HTR-8/SVneo (cell line): Measurements from ENCODE around the gene JHY.

Experiments used
- DNase-seq: peaks from one replicate; pipeline ENCODE4 v3.0.0; 2011; ENCODE audit warnings: low spot score, mixed read lengths; ENCODE audit not compliant: insufficient read length
- FAIRE-seq: peaks from 2 replicates; lab custom pipeline; 2011; peaks lifted over from hg19 to GRCh38; lab: Jason Lieb, UNC

JHY gene

GRCh38 chr11:122864386-122865115, 18.0 kb upstream of the JHY start:
- DNase-seq (no peak), FAIRE-seq (no peak)

GRCh38 chr11:122869622-122870021, 12.9 kb upstream of the JHY start:
- no peak for FAIRE-seq
- DNase-seq: no peak

DNA sequence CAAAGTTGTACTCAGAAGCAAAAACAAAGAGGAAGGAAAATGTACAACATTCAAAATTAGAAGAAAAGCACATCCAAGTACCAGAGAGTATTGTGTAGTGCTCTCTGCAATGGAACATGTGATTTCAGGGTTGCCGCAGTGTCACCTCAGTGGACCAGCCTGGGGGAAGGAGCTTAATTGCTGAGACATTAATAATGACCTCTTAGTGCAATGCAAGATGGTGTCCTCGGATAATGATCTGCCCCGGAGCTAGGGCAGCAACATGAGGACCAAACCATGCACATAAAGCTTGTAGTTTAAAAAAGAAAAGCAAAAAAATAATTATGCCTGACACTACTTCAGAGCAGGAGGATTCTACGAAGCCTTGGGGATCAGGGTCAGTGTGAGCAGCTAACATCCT, 11.3 kb upstream of the JHY start:
- peak; percentile 68 for FAIRE-seq
- no peak for DNase-seq

- no peak for DNase-seq
Measured at GRCh38 chr11:122872046-122872445, 10.5 kb upstream of the JHY start.

DNA sequence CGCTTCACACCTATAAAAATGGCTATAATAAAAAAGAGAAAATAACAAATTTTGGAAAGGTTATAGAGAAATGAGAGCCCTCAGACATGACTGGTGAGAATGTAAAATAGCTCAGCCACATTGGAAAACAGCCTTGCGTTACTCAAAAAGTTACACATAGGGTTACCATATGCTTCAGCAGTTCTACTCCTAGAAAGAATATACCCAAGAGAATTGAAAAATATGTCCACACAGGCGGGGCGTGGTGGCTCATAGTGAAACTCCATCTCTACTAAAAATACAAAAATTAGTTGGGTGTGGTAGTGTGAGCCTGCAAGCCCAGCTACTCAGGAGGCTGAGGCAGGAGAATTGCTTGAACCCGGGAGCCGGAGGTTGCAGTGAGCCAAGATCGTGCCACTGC, 7.6 kb upstream of the JHY start:
- no peak for FAIRE-seq
- no peak for DNase-seq

More at GRCh38 chr11:122872046-122872445, 10.5 kb upstream of the JHY start:
- FAIRE-seq: no peak

GRCh38 chr11:122877732-122878131, 4.8 kb upstream of the JHY start:
- DNase-seq (no peak), FAIRE-seq (no peak)

DNA sequence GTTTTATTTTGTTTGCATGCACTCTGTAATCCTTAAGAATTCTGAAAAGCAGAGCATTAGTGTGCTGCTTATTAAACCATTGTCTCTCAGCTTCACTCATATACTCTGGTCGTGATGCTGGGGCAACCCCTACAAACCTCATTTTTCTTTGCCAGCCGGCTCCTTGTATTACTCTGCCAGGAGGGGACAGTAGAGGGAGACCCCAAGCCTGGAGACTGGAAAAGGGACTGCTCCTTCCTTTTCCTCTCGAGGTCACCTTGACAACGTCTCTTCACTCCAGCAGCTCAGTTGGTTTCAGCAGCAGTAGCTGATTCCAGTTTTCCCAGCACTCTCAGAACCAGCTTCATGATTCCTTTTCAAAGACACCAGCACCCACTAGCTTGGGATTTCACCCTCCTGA, 2.8 kb upstream of the JHY start:
- DNase-seq (no peak), FAIRE-seq (no peak)

DNA sequence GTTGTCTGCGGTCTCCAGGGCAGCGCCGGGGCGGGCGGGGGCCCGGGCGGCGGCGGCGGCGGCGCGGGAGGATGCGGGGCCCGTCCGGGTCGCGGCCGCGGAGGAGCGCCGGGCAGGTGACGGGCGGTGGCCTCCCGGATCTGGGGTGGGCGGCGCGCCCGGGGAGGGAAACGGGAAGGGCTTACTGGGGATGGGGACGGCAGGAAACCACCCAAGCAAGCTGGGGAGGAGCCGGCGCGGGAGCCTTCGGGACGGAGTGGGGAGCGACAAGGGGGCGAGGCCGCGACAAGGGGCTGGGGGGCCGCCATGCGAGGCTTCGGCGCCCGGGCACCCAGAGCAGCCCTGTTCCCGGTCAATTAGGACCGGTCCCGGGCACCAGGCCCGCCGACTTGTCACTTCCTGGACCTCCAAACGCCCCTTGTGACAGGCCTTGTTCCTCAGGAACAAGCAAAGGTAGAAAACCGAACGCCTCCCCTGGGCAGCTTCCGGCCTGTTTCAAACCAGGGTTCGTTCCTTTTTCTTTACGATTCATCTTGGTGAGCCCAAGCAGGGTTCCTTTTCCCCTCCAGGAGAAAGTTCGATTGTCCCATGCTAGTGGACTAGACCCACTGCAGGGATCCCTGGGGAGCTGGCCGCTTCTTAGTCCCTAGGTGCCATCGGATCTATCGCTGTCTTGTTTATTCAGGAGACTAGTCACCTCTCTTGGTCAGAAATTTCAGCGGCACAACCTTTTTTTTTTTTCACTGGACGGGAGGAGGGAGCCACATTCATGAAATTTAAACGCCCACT, 492 bp downstream of the JHY start:
- FAIRE-seq (no peak), DNase-seq (peak; percentile 45)

- DNase-seq (no peak), FAIRE-seq (no peak)
Measured at GRCh38 chr11:122883646-122883979, 1.1 kb downstream of the JHY start.

- FAIRE-seq (no peak), DNase-seq (no peak)
Measured at GRCh38 chr11:122888162-122888561, 5.6 kb downstream of the JHY start.

DNA sequence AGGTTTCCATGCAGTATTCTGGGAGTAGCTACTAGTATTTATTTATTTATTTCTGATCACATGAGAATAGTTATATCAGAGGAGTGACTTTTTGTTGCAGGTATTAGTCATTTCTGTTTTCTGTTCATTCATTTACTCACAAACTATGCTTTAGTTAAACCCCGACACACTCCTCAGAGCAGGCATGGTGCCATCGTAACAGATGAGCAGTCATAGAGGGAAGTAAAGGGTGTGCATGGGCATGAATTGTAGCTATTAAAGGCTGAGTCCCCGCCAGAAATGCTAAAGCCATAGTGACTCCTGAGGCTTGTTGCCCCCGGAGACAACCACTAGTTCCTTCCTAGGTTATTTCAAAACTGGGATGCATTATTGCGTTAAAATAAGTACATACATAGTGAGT, 10.6 kb downstream of the JHY start:
- DNase-seq (no peak), FAIRE-seq (no peak)

DNA sequence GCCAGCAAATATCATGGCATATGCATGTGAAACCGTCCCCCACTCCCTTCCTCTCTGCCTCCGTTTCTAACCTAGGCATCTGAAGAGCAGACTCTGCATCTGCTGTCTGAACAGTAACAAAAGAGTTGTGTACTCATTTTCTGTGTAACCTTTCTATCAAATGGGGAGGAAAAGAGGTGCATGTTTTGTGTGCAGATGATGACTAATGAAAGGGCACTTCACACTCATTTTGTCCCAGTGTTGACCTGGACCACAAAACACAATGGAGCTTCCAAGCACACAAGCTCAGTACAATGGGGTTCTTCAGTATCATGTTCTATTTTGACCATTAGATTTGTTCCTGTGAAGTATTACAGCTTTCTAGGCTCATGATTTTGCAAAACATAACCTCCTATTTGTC, 13.0 kb downstream of the JHY start:
- no peak for DNase-seq

DNA sequence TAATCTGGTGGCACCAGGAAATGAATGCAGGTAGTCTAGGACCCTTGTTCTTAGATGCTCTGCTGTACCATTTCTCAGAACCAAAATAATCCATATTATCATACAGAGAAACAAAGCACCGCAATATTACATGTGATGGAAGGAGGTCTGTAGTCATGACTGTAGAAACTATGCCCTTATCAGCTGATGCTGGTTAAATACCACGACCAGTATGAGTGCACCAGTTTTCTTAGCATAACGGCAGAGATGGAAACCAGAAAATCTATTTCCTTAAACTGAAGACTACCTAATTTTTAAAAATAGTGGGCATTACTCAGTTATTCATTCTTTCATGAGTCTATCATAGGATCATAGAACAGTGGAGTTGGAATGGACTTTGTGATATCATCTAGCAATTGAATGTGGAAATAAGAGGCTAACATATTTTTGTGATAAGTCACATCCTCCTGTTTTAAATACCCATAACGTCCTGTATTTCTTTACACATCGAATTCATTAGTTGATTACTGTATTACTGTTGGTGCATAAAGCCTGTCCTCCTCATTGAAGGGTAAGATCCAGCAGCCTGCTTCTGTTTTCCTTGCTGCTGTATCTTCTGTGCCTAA, 15.1 kb downstream of the JHY start:
- FAIRE-seq (no peak), DNase-seq (peak; percentile 29)

More for the DNA sequence above, 13.0 kb downstream of the JHY start:
- FAIRE-seq: no peak

GRCh38 chr11:122898799-122899198, 16.2 kb downstream of the JHY start:
- DNase-seq: no peak
- no peak for FAIRE-seq

DNA sequence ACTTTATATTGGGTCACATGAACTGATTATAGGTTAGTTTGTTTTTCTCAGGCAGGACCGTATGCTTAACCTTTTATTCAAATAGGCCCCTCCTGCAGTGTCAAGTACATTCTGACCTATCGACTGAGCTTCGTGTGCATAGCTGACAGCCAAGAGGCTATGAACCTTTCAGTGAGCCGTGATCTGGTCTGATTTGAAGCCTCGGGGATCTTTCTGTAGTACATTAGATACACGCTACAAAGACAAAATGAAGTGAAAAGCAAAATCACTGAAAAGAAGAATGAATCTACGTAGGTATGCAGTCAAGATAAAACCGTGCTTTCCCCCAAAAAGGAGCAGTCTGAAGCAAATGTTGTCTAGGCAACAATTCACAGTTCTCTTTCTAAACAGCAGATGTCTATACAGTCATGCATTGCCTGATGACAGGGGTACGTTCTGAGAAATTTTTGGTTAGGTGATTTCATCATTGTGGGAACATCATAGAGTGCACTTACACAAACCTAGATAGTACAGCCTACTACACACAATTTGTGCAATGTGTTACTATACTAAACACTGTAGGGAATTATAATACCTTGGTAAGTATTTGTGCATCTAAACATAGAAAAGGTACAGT, 18.1 kb downstream of the JHY start:
- FAIRE-seq (no peak), DNase-seq (no peak)

GRCh38 chr11:122902951-122903350, 20.4 kb downstream of the JHY start:
- peak; percentile 79 for FAIRE-seq
- no peak for DNase-seq

DNA sequence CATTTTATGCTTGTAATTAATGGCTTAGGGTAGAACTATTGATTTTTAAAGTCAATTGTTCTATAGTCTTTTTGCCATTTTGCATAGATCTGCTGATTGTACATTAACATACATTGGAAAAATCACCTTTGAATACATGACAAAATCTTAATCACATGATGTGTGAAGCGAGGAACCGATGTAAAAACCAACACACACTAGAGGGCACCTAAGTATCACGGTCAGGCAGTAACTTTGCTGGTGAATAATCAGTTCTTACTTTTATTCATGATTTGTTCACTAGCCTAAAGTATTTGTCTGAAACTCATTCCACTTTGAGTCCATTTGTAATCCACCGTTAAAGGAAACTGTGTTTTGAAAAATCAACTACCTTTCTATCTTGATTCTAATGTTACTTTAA, 28.2 kb downstream of the JHY start:
- peak; percentile 20 for DNase-seq
- FAIRE-seq: peak; percentile 46

DNA sequence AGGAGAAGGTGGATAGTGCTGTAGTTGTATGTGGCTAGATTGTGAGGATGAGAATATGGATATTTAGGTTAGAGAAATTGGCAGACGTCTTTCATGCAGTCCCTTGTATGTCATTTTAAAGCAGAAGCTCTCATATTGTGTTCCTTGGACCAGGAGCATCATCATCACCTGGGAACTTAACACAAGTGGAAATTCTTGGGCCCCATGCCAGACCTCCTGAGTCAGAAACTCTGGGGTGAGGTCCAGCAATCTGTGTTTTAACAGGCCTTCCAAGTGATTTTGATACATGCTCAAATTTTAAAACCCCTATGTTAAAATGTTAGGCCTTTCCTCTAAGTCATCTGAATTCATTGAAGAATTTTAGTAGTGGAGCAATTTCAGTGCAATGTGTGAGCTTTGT, 34.8 kb downstream of the JHY start:
- FAIRE-seq (no peak), DNase-seq (no peak)

DNA sequence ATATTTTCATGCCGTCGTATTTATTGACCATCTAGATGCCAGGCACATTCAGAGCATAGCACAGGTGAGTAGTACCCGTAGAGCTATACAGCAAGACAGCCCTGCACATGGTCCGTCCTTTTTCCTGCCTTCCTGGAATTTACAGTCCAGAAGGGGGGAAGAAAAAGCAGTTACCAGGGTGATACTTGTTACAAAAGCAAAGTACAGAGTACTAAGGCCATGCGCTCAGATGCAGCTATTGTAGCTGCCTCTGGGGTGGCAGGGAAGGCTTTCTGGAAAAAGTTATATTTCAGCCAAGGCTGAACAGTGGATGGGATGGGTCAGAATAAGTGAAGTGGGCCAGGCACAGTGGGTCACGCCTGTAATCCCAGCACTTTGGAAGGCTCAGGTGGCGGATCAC, 36.2 kb downstream of the JHY start:
- no peak for FAIRE-seq
- DNase-seq: no peak

DNA sequence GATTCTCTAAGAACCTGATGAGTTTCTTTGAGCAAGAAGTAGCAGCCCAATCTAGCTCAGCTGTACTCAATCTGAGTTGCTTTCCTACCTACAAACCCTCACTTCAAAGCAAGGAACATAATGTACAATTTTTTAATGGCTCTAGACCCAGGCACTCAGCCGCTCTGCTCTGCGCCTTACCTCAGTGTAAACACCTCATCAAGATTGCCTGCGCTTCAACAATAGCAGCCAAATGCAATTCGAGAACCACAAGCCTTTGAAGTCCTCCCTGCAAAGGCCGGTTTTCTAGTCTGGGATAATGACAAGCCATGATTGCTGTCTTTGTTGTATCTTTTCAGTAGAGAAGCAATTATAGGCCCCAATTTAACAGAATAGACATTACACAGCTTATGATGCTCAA, 38.0 kb downstream of the JHY start:
- DNase-seq: no peak
- no peak for FAIRE-seq

GRCh38 chr11:122922893-122923292, 40.3 kb downstream of the JHY start:
- FAIRE-seq: no peak

More at GRCh38 chr11:122922893-122923292, 40.3 kb downstream of the JHY start:
- DNase-seq: no peak
